GM21447 (cell line): Measurements from ENCODE around the gene SLC22A7.
"Not testable (repeated sequence)": the region's sequence is repeated elsewhere in the genome, so short reads cannot be mapped to it uniquely, and the experiment has no call there.

Experiments used
- ATAC-seq: cut with Tn5 transposase; IDR thresholded peaks from one replicate; pipeline ENCODE4 v1.9.1; 2021; ENCODE audit not compliant: unreplicated experiment

Gene SLC22A7

DNA sequence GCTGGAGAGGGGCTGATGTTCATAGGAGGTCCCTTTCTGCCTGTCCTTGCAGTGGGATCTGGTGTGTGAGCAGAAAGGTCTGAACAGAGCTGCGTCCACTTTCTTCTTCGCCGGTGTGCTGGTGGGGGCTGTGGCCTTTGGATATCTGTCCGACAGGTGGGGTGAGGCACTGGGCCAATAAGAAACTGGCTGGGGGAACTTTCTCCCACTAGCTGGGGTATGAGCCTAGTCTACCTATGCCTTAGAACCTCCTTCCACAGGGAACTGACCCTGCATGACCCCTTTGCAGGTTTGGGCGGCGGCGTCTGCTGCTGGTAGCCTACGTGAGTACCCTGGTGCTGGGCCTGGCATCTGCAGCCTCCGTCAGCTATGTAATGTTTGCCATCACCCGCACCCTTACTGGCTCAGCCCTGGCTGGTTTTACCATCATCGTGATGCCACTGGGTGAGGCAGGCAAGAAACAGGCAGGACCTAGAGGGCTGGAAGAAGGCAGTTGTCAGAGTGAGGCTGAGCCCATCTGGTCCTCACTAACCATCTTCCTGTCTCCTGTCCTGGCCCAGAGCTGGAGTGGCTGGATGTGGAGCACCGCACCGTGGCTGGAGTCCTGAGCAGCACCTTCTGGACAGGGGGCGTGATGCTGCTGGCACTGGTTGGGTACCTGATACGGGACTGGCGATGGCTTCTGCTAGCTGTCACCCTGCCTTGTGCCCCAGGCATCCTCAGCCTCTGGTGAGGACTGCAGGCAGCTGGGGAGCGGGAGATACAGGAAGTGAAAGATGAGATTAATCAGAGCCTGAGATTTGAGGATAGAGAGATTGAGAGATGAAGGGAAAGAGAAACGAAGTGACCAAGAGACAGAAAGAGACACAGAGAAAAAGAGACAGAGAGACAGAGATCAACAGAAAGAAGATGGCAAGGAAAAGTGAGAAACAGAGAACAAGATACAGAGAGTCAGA lies 1.6 kb downstream of the SLC22A7 start:
- ATAC-seq = no peak

DNA sequence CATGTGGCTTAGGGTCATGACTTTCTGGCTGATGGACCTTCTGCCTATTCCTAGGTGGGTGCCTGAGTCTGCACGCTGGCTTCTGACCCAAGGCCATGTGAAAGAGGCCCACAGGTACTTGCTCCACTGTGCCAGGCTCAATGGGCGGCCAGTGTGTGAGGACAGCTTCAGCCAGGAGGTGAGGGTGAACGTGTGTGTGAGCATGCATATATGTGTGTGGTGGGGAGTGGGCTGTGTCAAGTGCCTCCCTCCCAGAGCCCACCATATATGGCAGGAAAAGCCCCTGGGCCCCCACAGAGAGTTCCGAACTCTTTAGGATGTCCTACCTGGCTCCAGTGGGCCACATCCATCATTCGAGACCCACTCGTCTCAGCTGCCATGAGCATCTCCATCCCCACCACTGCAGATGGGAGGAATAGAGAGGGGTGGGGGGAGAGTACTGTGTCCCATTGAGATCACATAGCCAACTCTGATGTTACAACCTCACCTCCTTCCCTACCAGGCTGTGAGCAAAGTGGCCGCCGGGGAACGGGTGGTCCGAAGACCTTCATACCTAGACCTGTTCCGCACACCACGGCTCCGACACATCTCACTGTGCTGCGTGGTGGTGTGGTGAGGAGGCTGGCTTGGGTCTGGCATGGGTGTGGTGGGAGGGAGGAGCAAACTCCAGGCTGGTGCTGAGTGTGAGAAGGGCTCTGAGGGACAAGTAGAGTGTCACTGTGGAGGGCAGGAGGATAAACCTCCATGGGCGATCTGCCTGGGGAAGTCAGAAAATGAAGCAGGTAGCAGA lies 3.2 kb downstream of the SLC22A7 start:
- ATAC-seq = no peak

- ATAC-seq = no peak
Measured at GRCh38 chr6:43302126-43302525, 4.1 kb downstream of the SLC22A7 start.

- not testable (repeated sequence) for ATAC-seq
Measured at GRCh38 chr6:43303006-43303405, 4.9 kb downstream of the SLC22A7 start.

DNA sequence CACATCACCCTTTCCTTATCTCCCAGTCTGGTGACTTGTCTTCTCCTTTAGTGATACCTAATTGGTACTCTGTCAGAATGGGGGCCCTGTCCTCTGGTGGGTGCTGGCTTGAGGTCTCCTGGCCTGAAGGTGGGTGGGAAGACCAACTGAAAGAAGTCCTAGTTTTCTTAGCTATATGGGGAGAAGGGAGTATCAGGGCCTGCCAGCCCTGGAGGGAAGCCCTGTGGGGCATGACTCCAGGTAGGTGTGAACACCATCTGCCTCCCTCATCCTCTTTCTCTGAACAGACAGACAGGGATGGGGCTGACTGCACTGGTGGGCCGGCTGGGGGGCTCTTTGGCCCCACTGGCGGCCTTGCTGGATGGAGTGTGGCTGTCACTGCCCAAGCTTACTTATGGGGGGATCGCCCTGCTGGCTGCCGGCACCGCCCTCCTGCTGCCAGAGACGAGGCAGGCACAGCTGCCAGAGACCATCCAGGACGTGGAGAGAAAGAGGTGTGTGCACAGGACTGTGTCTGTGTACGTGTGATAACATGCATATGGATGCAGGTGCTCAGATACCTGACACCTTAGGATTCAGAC lies 5.8 kb downstream of the SLC22A7 start:
- no peak for ATAC-seq

DNA sequence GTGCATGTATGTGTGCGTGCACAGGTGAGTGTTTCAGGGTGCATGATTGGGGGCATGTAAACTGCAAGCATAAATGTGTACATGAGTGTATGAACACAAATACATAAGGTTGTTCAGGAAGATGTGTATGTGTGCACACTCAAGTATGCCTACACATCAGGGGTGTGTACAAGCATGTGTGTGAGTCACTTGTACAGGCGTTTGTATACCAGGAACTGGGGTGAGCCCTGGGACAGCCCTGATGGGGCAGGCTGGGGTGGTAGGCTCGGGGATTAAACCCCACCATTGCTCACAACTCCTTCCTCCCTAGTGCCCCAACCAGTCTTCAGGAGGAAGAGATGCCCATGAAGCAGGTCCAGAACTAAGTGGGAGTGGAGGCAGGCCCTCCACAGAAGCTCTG lies 6.3 kb downstream of the SLC22A7 start:
- no peak for ATAC-seq

- no peak for ATAC-seq
Measured at GRCh38 chr6:43304882-43305281, 6.8 kb downstream of the SLC22A7 start.

GRCh38 chr6:43306086-43306485 lies 8.0 kb downstream of the SLC22A7 start:
- ATAC-seq = no peak

DNA sequence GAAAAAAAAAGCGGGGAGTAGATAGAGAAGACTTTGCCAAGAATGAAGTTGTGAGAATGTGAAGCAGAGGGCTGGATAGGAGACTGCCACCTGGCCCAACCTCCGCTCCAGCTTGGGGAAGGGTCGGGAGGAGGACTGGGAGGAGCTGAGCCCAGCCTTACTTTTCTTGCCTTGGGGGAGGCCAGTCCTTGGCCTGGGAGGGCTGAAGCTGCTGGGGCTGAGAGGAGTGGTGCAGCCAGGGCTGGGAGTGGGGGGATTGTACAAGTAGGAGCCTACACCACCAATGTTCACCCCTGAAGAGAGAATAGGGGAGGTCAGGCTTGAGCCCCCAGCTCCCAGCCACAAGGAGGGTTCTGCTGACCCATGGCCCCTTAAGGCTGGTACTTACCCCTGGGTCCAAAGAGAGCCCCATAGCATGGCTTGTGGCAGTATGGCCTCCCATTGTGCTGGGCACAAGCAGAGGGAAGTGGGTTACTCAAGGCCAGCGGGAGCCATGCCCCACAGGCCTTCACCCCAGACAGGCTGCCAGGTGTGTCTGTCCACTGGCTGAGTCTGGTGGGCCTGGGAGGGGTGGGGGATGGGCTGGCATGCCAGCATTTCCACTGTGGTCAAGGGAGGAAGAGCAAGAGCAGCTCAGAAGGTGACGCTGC lies 9.5 kb downstream of the SLC22A7 start:
- ATAC-seq = no peak

- ATAC-seq = no peak
Measured at GRCh38 chr6:43308101-43308989, 10.3 kb downstream of the SLC22A7 start, which contains the start of gene CRIP3. TSS of gene CRIP3 (minus strand) at chr6:43308826. CDS start at chr6:43308792, 34 bp downstream.

- no peak for ATAC-seq
Measured at GRCh38 chr6:43308990-43309477, 11.0 kb downstream of the SLC22A7 start.

- ATAC-seq = no peak
Measured at GRCh38 chr6:43310134-43310533, 12.1 kb downstream of the SLC22A7 start.

DNA sequence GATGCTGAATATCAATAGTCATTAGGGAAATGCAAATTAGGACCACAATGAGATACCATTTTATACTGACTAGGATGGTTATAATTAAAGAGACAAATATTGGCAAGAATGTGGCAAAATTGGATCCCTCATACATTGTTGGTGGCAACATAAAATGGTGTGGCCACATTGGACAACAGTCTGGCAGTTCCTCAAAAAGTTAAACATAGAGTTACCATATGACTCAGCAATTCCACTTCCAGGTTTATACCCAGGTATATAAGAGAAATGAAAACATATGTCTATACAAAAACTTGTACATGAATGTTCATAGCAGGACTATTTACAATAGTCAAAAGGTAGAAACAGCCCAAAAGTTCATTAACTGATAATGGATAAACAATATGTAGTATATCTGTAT lies 12.6 kb downstream of the SLC22A7 start:
- ATAC-seq = no peak

DNA sequence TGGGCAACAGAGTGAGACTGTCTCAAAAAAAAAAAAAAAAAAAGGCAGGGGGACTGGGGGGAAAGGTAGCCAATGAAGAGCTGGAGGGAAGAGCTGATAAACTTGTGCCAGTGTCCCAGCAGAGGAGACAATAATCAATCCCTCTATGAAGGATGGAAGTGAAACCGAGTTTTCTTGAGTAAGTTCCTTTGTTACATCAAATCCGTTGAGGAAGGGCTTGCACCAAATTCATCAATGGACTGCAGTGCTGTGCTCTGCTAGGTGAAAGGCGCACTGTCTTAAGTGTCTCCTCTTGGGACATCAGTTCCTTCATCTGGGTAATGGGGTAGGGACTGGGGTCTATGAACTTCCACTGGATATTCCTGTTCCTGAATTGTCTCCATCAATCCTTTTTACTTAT lies 13.6 kb downstream of the SLC22A7 start:
- ATAC-seq = no peak

GRCh38 chr6:43313813-43314212 lies 15.8 kb downstream of the SLC22A7 start:
- no peak for ATAC-seq

GRCh38 chr6:43318011-43318410 lies 20.0 kb downstream of the SLC22A7 start:
- no peak for ATAC-seq

DNA sequence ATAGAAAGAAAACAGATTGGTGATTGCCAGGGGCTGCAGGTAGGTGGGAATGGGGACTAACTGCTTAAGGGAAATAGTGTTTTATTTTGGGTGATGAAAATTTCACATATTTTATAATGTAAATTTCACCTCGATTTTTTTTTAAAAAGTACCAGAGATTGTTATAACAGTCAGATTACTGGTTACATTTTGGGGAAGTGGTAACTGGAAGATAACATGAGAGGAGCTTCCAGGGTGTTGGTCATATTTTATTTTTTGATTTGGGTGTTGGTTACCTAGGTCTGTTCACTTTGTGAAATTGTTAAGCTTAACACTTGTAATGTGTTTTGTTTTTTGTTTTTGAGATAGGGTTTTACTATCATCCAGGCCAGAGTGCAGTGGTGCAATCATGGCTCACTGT lies 27.8 kb downstream of the SLC22A7 start:
- no peak for ATAC-seq

- no peak for ATAC-seq
Measured at GRCh38 chr6:43328528-43328927, 30.5 kb downstream of the SLC22A7 start.

- no peak for ATAC-seq
Measured at GRCh38 chr6:43331470-43331869, 33.4 kb downstream of the SLC22A7 start.

GRCh38 chr6:43331891-43332290 lies 33.8 kb downstream of the SLC22A7 start:
- ATAC-seq = no peak
